Keratinocyte (primary cell): ENCODE results near the gene PCNT.

Experiments used
- CTCF ChIP-seq, 3 experiments: IDR thresholded peaks in 1 of 3; conservative IDR thresholded peaks in 1 of 3; optimal IDR thresholded peaks in 1 of 3; 2 replicates in 2 of 3; 3 replicates in 1 of 3; pipeline versions ENCODE3 to v1.5.1; 2011; ENCODE audit warnings: low read length in 3 of 3, mild to moderate bottlenecking in 3 of 3, moderate library complexity in 2 of 3, control low read depth in 1 of 3, inconsistent platforms in 1 of 3; ENCODE audit not compliant: insufficient read depth in 2 of 3; ENCODE audit errors: extremely low read depth in 1 of 3
- EZH2 ChIP-seq: IDR thresholded peaks from one replicate; pipeline ENCODE4 v1.6.1; 2012; ENCODE audit warnings: inconsistent platforms, mild to moderate bottlenecking, low read length, moderate library complexity

GRCh38 chr21:46340998-46341397, 17.0 kb downstream of the PCNT start:
- no peak for TF ChIP-seq CTCF (optimal IDR thresholded peaks at IDR 0.05 in 1 of 3, IDR thresholded peaks at IDR 0.05 in 1 of 3, conservative IDR thresholded peaks at IDR 0.05 in 1 of 3; ENCODE audit: extremely low read depth in 1 of 3, insufficient read depth in 2 of 3, low read length in 3 of 3)
- no peak for TF ChIP-seq EZH2
